ENCODE data around the gene ZNF462.
"Not testable (repeated sequence)": the region's sequence is repeated elsewhere in the genome, so short reads cannot be mapped to it uniquely, and the experiment has no call there.

ZNF462 gene

DNA sequence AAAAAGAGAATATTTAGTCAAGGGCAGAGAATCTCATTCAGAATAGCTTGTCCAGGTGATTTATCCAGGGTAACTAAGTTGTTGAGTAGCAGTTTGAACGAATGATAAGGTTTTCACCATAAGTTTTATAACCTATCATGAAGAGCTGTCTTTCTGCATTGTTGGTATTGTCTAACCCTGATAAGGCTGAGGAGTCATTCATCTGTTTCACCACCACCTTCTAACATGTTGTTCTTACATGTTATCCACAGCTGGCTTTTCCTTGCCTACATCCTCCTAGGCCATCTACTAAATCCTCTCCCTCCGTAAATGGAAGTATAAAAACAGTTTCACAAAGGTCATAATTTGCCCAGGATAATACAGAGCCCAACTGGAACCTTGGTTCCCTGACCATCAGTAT is 24.1 kb downstream of the ZNF462 start:
- no peak for DNase-seq

DNA sequence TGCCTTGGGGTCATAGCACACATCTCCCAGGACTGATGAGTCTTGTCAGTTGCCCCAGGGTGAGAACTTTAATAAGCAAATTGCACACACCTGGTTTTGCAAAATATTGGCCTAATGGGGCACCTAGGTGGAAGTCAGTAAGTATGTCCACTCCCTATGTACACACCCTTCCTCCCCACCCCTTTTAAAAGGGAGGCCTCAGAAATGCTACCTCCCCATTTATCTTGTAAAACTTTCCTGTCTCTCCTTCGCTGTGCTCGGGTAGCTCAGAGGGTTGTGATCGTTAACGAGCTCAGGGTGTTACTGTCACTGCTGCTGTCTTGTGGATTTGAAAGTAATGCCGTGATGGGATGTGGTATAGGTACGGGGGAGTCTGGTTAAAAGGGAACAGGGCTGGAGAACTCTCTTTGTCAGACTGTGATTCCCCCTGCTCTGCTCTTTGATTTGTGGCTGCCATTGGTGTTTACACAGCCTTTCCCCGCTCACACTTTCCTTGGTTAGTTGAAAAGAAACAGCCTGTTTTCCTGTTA is 26.2 kb downstream of the ZNF462 start:
- DNase-seq: no peak

DNA sequence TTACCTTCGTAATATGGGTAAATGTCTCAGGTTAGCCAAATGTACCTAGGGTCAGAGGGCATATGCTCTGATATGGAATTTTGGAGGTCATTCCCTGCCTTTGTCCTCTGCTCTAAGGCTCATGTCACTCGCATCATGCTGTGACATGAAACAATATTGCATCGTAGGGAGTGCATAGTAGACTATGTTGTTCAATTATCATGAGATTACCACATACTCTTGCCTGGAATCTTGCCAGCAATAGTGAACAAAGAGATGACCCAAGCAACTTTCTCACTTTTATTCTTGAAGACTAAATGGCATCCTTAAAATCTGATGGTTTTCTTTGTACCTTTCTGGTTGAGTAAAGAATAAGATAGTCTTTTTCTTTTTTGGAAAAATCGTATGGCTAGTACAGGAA is 27.6 kb downstream of the ZNF462 start:
- DNase-seq: no peak

DNA sequence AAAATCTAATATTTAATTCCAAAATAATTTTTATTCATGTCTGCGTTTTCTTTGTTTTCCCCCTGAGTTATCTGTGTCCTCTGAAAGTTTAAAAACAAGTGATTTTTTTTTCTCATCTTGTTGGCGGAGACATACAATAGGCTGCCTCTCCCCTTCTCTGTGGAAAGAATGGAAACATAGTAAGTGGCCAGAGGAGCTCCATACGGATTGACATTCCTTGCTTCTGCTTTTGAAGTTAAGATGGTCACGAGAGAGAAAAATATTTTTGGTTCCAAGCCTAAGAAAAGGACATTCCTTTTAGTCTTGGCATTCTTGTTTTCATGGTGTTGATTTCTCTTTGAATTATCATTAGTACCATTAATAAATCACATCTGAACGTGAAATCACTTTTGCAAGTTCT is 28.3 kb downstream of the ZNF462 start:
- no peak for DNase-seq

DNA sequence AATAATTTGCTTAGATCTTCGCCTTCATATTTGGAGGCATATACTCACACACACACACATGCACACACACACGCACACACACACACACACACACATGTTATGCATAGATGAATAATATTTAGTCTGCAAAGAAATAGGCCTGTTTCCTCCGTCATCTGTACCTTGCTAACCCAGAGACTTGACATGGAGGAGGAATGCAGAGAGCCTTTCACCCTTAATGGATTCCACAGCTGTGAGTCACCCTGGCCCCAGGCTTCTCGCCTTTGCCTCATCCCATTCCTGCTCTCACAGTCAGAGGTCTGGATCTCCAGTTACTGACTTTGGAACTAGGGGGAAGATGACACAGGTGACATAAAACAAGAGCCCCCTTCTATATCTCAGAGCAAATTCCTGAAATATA is 29.7 kb downstream of the ZNF462 start:
- no peak for DNase-seq

DNA sequence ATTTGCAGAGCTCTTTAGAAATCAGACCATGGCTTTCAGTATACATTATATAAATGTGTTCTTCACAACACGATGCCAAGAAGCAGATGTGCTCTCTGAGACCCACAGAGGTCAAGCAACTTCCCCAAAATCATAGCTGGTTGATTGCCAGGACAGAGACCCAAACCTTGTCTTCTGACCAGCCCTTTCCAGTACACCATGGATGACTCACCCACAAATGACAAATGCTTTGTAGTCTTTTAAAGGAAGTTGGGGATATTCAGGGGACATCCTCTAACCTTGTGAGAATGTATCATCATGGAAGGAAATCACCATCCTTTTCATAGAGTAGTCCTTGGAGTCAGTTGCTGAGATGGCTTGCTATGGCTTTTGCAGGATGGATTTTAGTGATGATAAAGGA is 30.1 kb downstream of the ZNF462 start:
- no peak for DNase-seq

DNA sequence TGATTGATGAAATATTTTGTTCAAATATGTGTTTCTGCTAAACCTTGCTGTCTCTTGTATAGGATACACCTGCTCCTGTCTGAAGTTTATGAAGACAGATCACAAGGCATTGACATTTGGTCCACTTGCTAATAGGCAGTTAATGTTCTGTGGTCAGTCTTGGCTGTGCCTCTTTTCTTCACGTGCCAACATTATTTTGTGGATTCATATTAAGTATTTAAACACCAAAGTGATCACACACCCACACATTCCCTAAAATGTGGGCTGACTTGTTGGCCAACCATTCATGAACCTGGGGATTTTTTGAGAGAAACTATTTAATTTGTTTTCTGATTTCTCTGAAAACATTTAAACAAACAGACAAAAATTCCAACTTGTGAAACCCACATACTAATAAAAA is 33.7 kb downstream of the ZNF462 start:
- DNase-seq: no peak

DNA sequence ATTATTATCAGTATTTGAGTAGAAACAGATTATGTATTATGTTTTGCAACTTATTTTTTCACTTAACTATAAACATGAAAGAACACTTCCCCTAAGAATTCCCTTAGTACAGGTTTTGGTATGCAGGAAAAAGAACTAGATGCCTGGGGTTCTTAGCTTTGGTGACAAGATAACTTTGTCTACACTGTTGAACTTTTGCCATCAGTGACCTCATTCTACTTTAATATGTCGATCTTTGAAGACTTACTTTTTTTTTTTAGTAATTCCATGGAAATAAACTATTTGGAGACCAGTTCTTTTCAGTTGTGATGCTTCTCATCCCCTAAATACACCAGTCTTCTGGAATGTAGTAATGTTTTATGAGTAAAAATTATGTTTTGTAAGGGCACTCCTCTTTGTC is 34.3 kb downstream of the ZNF462 start:
- DNase-seq: no peak

DNA sequence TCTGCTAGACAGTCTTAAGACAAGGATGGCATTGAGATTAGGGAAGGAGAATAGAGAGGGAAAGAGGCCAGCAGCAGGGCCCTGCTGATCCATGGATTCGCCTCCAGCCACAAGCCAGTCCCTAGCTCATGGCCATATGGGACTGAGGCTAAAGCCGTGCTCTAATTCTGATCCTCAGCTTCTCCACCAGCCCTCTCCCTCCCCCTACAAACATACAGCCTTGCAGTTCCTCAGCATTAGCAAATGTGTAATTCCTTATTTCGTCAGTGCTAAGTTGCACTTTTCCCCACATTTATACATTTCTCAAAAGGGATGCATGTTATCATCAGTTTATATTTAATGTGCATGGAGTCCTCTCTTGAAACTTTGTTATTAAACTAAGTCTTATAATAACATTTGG is 34.8 kb downstream of the ZNF462 start:
- DNase-seq: no peak

DNA sequence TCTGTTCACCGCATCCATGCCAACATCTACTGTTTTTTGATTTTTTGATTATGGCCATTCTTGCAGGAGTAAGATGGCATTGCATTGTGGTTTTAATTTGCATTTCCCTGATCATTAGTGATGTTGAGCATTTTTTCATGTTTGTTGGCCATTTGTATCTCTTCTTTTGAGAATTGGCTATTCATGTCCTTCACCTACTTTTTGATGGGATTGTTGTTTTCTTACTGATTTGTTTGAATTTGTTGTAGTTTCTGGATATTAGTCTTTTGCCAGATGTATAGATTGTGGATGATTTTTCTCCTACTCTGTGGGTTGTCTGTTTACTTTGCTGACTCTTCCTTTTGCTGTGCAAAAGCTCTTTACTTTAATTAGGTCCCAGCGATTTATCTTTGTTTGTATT is 37.6 kb downstream of the ZNF462 start:
- DNase-seq: not testable (repeated sequence)

DNA sequence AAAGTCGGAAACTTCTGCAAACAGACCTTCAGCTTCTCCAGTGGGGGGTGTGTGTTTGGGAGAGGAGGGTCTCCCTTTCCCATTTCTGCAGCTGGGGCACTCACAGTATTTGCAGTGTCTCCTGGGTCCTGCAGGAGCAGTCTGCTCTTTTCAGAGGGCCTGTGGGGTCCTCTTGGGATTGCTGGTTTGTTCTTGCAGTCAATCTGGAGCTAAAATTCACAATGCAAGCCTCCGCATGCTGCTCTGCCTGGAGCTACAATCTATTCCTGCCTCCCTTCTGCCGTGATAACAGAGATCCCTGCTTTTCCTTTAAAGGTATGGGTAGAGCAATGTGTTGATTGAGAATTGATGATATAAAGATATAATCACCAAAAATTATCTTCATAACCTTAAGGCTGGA is 43.2 kb downstream of the ZNF462 start:
- no peak for DNase-seq

DNA sequence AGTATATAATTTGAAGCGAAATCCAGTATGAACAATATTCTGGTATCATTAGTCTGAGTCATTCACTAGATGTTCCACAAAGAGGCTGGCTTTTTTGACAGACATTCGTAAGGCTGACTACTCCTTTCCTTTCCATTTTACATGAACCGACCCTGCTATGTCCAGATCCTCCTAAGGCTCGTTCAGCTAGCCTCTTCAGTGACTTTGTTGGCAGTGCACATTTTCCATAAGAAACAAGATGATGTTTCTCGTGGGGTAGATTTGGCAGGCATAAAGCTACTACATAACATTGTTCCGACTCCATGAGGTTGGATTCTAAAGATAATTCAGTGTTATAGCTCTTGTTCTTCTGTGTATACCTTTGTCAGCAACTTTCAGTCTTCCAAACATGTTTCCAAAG is 49.0 kb downstream of the ZNF462 start:
- no peak for DNase-seq

DNA sequence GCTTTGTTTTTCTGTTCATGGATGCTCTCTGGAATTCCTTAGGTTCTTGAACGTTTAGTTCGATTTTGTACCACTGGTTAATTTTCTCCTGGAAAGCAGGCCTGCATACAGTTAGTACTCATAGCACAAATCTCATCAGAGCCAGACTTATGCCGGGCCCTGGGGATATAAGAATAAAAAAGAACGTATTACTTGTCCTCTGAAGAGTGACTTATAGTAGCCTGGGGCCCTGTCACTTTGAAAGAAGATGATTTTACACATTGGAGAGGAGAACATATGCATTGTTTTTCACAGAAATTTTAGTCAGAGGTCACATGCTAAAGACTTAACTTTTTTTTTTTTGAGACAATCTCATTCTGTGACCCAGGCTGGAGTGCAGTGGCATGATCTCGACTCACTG is 50.3 kb downstream of the ZNF462 start:
- no peak for DNase-seq

DNA sequence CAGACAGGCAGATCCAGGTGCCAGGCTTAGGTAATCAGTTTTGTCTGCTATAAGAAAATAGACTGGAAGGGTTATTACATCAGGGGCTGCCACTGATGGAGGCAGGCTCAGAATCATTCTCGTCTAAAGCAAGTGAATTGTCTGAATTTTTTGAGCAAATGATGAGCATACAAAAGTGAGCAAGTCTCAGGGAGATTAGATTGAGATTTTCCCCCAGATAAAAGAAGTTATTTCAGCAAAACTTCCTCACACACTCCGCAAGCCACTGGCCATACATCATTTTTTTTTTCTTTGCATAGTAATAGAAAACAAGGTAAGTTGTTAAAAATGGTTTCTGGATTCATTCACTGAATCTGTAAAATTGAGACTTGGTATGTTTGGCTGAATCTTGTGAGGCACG is 52.9 kb downstream of the ZNF462 start:
- DNase-seq: no peak

DNA sequence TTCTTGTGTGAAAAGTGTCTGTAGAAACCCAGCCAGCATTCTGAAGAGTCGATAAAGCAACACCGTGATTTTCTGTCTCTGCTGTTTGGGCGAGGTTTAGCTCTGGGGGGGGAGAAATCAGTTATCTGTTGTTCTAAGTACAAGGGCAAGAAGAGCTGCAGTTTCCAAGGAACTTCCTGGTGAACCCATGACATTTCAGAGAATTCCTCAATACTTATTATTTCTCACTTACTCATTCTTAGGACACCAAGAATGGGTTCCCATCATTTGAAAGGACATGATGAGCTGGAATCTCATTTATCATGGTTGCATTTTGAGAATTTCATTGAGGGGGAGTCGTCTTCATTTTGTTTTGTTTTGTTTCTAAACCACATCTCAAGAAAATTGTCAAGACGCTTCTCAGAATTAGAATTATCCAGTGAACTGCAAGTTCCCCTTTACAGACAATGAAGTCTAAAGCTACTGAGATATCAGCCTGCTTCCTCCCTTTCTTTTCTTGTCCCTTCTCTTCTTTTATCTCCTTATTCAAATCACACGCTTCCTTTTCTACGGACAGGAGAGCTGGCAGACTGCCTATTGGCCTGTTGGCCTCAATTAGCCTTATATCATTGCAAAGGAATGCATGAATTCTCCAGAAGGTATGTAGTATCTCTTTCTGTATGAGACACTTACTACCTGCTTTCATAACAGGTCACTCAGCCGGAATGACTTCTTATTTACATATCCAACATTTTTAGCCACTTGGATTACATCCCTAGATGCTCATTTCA is 53.7 kb downstream of the ZNF462 start:
- DNase-seq: no peak

DNA sequence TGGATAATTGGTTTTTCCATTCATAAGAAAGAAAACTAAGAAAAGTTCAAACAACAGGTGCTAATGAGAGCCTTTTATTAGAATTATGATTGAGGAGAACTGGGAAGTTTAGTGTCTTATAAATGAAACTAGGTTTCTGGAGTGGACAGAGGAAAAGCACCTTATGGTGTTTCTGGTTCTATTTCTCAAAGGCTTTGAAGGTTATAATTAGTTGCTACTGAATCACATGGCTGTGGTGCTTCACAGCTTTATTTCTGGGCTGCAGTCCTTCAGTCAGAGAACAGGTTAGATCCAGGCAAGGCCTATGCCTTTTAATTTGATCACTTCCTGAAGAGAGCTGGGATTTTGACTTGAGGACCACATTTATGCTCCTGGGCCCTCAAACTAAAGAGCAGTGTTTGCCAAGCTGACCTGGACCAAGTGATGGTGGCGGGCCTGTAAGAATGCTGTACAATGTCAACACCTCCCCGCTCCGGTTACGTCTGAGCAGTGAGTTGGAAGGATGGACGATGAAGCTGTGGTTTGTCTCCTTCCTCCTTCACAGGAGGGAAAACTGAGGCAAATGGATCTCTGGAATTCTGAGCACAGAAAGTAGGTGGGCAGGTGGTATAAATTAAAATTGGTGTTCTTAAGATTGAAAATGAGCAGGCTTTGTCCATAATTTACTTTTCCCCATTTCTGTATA is 56.0 kb downstream of the ZNF462 start:
- DNase-seq: no peak

DNA sequence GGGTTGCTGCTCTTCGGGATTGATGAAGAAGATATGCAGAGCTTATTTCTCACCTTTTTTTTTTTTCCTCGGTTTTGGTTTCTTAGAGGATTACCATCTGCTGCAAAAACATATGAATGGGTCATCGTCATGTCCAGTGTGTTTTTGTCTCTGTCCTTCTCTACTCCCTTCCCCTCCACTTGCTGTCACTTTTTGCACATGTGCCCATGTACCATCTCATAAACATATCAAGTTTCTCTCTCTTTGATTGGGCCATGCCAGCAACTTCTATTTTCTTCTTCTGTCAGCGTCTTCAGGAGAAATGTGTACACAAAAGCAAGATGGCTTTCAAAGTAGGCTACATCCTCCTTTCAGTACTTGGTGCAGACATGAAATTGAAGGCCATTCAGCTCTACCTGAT is 57.1 kb downstream of the ZNF462 start:
- DNase-seq: no peak

DNA sequence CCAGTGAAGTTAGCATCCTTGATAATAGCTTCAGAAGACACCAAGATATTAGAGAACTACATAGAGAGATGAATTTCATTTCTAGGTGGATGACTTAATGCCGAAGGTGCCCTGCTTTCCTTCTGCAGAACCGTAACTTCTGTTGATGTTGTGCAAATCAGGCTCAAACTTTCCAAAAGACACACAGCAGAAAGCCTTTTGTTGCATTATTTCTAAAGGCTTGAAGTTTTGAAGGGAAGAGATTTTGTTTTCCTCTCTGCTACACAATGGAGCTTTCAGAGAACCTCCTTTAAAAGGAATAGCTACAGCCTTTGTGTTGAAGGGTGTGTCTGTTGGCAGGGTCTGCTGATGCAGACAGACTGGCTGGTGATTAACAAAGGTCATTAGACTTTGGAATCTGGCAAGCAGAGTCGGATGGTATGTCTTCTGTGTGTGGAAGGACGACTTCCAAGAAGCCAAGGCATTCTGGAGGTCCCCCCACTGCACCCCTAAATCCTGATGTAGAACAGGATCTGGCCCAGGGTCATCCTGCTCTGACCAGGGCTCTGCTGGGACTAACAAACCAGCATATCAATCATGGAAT is 57.8 kb downstream of the ZNF462 start:
- no peak for DNase-seq

DNA sequence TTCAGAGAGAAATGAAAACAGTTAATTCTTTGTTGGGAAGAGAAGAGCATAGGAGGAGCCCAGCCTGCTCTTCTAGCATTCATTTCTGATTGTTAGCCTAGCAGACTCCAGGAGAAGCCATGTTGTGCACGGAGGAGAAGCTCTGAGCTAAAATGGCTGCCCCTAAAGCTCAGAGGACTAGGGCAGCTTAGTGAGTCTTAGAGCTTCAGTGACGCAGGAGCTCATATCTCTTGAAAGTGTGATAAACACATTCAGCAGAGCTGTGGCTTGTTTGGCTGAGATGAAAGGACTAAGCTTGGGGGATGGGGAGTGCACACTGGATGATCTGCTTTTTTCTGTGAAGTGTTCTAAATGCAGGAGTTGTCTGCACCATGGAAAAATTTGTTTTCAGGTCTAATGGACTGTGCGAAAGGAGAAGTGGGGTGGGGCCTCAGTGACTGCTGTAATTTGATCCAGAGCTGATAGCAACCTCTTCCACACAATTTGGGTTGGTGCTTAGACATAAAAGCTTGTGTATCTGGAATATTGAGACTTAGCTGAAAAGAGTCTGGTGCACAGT is 58.5 kb downstream of the ZNF462 start:
- peak; percentile 74 for DNase-seq

DNA sequence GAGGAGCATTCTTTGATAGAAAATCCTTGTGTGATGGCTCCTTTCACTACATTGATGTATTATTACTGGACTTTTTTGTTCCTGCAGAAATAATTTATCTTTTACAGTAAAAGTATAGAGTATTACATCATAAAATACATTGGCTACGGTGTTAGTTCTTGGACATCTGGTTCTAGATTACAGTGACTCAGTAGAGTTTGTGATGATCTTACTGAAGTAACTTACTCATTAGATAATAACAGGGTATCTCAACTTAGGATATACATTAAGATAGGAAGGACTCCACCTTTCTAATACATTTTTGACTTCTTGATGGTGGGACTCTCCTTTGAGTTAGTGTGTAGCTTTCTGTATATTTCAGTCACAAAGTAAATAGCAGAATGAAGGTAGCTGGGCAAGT is 59.1 kb downstream of the ZNF462 start:
- DNase-seq: no peak

DNA sequence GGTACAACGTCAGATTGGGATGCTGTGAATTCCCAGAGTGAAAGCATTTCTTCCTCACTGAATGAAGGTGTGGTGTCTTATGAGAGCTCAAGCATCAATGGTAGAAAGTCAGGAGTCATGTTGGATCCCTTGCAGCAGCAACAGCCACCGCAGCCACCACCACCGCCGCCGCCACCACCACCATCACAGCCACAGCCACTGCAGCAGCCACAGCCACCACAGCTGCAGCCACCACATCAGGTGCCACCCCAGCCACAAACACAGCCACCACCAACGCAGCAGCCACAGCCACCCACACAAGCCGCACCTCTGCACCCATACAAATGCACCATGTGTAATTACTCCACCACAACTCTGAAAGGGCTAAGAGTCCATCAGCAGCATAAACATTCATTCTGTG is 62.4 kb downstream of the ZNF462 start:
- no peak for DNase-seq

DNA sequence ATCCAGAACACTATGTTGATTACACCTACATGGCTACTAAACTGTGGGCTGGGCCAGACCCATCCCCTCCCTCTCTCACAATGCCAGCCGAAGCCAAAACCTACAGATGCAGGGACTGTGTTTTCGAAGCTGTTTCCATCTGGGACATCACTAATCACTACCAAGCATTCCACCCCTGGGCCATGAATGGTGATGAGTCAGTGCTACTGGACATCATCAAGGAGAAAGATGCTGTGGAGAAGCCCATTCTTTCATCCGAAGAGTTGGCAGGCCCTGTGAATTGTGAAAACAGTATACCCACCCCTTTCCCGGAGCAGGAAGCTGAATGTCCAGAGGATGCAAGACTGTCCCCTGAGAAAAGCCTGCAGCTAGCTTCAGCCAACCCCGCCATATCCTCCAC is 65.0 kb downstream of the ZNF462 start:
- no peak for DNase-seq

DNA sequence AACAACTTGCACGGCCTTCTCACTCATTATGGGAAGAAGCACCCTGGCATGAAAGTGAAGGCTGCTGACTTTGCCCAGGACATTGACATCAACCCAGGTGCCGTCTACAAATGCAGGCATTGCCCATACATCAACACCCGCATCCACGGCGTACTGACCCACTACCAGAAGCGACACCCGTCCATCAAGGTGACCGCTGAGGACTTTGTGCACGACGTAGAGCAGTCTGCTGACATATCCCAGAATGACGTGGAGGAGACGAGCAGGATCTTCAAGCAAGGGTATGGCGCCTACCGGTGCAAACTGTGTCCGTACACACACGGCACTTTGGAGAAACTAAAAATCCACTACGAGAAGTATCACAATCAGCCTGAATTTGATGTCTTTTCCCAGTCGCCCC is 65.4 kb downstream of the ZNF462 start:
- no peak for DNase-seq

Data from NCI-H187 treated with DMSO at 0.1 percent for 48 hours (cell line).